A549 (cell line): Measurements from ENCODE around the gene TMEM198. TPM values are rescaled to one million over a fixed set of nuclear protein-coding genes. Genes with fewer than 3 reads are reported as not detected.

Experiments
- ATAC-seq, 2 experiments: fragments of 200-7000 bp in 1 of 2; fragments of >200 bp in 1 of 2; cut with Nextera tagmentation in 1 of 2; cut with Tn5 transposase in 1 of 2; 3 replicates each; pipeline versions ENCODE4 v1.8.0 to v1.9.1; 2018 to 2020; ENCODE audit warnings: mild to moderate bottlenecking in 1 of 2, moderate library complexity in 1 of 2
- CTCF ChIA-PET: fragments of 300-600 bp; sonication (Branson Sonifier 250); formaldehyde crosslinking; extraction: SDS; loops from one replicate; lab custom pipeline; 2021; ENCODE audit warnings: antibody characterized with exemption, inconsistent platforms; lab: Yijun Ruan, JAX
- POLR2A ChIA-PET: fragments of 350-600 bp; formaldehyde crosslinking; extraction: SDS; loops from one replicate; lab custom pipeline; 2021; ENCODE audit warnings: antibody characterized with exemption, inconsistent platforms; lab: Yijun Ruan, JAX
- DNase-seq, 2 experiments: peaks; one replicate each; pipeline versions ENCODE4 v3.0.0 to v3.0.0-alpha.2; 2011 to 2016; ENCODE audit warnings: low read depth in 1 of 2, low spot score in 1 of 2
- FAIRE-seq: peaks from 2 replicates; lab custom pipeline; 2011; peaks lifted over from hg19 to GRCh38; lab: Jason Lieb, UNC
- H3K27ac ChIP-seq, 2 experiments: fragments of >200 bp; sonication (Bioruptor Twin); formaldehyde crosslinking; 3 replicates each; pipeline ENCODE4 v1.5.1; 2016 to 2017
- H3K4me1 ChIP-seq: fragments of >200 bp; sonication (Bioruptor Twin); formaldehyde crosslinking; 3 replicates; pipeline ENCODE4 v1.6.1; 2016
- H3K4me2 ChIP-seq: fragments of >200 bp; sonication (Bioruptor Twin); formaldehyde crosslinking; 3 replicates; pipeline ENCODE4 v1.6.1; 2016
- H3K4me3 ChIP-seq: fragments of >200 bp; sonication (Bioruptor Twin); formaldehyde crosslinking; 3 replicates; pipeline ENCODE4 v1.5.1; 2016
- H3K9me3 ChIP-seq: fragments of >200 bp; sonication (Bioruptor Twin); formaldehyde crosslinking; 3 replicates; pipeline ENCODE4 v1.6.1; 2016
- BCL3 ChIP-seq: fragments of >200 bp; sonication (Bioruptor Twin); formaldehyde crosslinking; IDR thresholded peaks from 3 replicates; pipeline ENCODE4 v1.6.1; 2016
- BHLHE40 ChIP-seq: IDR thresholded peaks from 2 replicates; pipeline ENCODE4 v1.6.1; 2012; ENCODE audit warnings: low read depth, low read length, inconsistent platforms
- CBX8 ChIP-seq: fragments of 200-600 bp; sonication (generic); IDR thresholded peaks from 2 replicates; pipeline ENCODE4 v1.6.1; 2016
- E2F6 ChIP-seq: IDR thresholded peaks from 2 replicates; pipeline ENCODE4 v1.6.1; 2012; ENCODE audit warnings: low read depth, borderline replicate concordance
- EP300 ChIP-seq, 2 experiments: fragments of >200 bp; sonication (Bioruptor Twin); formaldehyde crosslinking; IDR thresholded peaks; 2 replicates in 1 of 2; 3 replicates in 1 of 2; pipeline ENCODE4 v1.6.1; 2016 to 2017
- FOSB ChIP-seq: fragments of 250-450 bp; sonication (Bioruptor Pico); IDR thresholded peaks from 2 replicates; pipeline ENCODE4 v1.5.0; 2020; ENCODE audit warnings: mild to moderate bottlenecking, moderate library complexity
- HOXA7 ChIP-seq: fragments of 250-450 bp; sonication (Bioruptor Pico); IDR thresholded peaks from 2 replicates; pipeline ENCODE4 v1.5.0; 2020; ENCODE audit warnings: mild to moderate bottlenecking, moderate library complexity
- JUN ChIP-seq, 2 experiments: fragments of >200 bp; sonication (Bioruptor Twin); formaldehyde crosslinking; IDR thresholded peaks; 2 replicates in 1 of 2; 3 replicates in 1 of 2; pipeline ENCODE4 v1.6.1; 2016 to 2017
- JUNB ChIP-seq: fragments of >200 bp; sonication (Bioruptor Twin); formaldehyde crosslinking; IDR thresholded peaks from 2 replicates; pipeline ENCODE4 v1.6.1; 2016
- KDM1A ChIP-seq: fragments of 200-600 bp; sonication (generic); IDR thresholded peaks from 2 replicates; pipeline ENCODE4 v1.6.1; 2016; ENCODE audit warnings: low read depth, mild to moderate bottlenecking
- MAFK ChIP-seq: fragments of 450-650 bp; IDR thresholded peaks from 2 replicates; pipeline ENCODE4 v1.6.1; 2014; ENCODE audit not compliant: partially characterized antibody
- MAX ChIP-seq: IDR thresholded peaks from 2 replicates; pipeline ENCODE4 v1.6.1; 2012
- MYC ChIP-seq: IDR thresholded peaks from 2 replicates; pipeline ENCODE4 v1.6.1; 2012; ENCODE audit warnings: mild to moderate bottlenecking, inconsistent platforms, low read length, improper control_type of control experiment, borderline replicate concordance
- NFE2L2 ChIP-seq: fragments of 150-350 bp; conservative IDR thresholded peaks from 2 replicates; pipeline ENCODE4 v1.6.1; 2014; ENCODE audit warnings: low read length
- NR3C1 ChIP-seq: fragments of >200 bp; sonication (Bioruptor Twin); formaldehyde crosslinking; IDR thresholded peaks from 3 replicates; pipeline ENCODE4 v1.6.1; 2017
- PHF8 ChIP-seq: fragments of 200-600 bp; sonication (generic); IDR thresholded peaks from 2 replicates; pipeline ENCODE4 v1.6.1; 2016; ENCODE audit warnings: low read depth, mild to moderate bottlenecking, antibody characterized with exemption, moderate library complexity, borderline replicate concordance
- POLR2A ChIP-seq: IDR thresholded peaks from 2 replicates; pipeline ENCODE4 v1.6.1; 2012; ENCODE audit warnings: mild to moderate bottlenecking, low read length
- RCOR1 ChIP-seq: fragments of 150-350 bp; IDR thresholded peaks from 2 replicates; pipeline ENCODE4 v1.6.1; 2014; ENCODE audit warnings: antibody characterized with exemption, low read length, low read depth
- RFX5 ChIP-seq: fragments of 450-650 bp; IDR thresholded peaks from 2 replicates; pipeline ENCODE4 v1.7.1; 2014; ENCODE audit warnings: antibody characterized with exemption, mild to moderate bottlenecking, moderate library complexity
- SREBF2 ChIP-seq: fragments of 450-650 bp; IDR thresholded peaks from 2 replicates; pipeline ENCODE4 v1.6.1; 2014; ENCODE audit warnings: mild to moderate bottlenecking, moderate library complexity
- TFCP2L1 ChIP-seq: fragments of 250-450 bp; sonication (Bioruptor Pico); IDR thresholded peaks from 2 replicates; pipeline ENCODE4 v1.5.0; 2021; ENCODE audit warnings: mild to moderate bottlenecking
- WGBS: methylation state at CpG from one replicate; pipeline ENCODE4 v1.1.6; 2017; ENCODE audit errors: missing lambda C conversion rate; 5-methylcytosine and 5-hydroxymethylcytosine counted together
- polyA plus RNA-seq, 4 experiments: library from polyadenylated mRNA; depleted of rRNA in 3 of 4; stranded (reverse); fragments of >200 nt; fragmentation: RNase III in 1 of 4; extraction: RNeasy Plus Mini Kit Qiagen cat#74134 plus additional on column Dnase treatment in 1 of 4; gene quantifications; 2 replicates in 3 of 4; 3 replicates in 1 of 4; pipeline ENCODE4 v1.2.3, GENCODE V29; 2011 to 2017
- TF ChIP-seq, protein P1 (sequence below): fragments of >200 bp; sonication (Bioruptor Twin); formaldehyde crosslinking; IDR thresholded peaks from 2 replicates; pipeline ENCODE4 v1.6.1; 2016
- TF ChIP-seq, protein P2 (sequence below): fragments of >200 bp; sonication (Bioruptor Twin); formaldehyde crosslinking; IDR thresholded peaks from 3 replicates; pipeline ENCODE4 v1.5.1; 2016

The TMEM198 gene
- polyA plus RNA-seq, 2 of the 4 experiments (the other 2 are of a cell fraction), result 0.31 to 0.37 TPM

GRCh38 chr2:219569041-219569440 lies 25.2 kb downstream of the TMEM198 start:
- no peak for TF ChIP-seq JUNB
- TF ChIP-seq E2F6, result no peak
- TF ChIP-seq JUN (IDR thresholded peaks at IDR 0.05), result no peak
- TF ChIP-seq KDM1A, result no peak
- no peak for TF ChIP-seq SREBF2
- no peak for TF ChIP-seq RCOR1
- TF ChIP-seq, protein P1, sequence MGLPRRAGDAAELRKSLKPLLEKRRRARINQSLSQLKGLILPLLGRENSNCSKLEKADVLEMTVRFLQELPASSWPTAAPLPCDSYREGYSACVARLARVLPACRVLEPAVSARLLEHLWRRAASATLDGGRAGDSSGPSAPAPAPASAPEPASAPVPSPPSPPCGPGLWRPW, result no peak
- no peak for TF ChIP-seq MYC
- no peak for TF ChIP-seq NFE2L2
- TF ChIP-seq, all 56 proteins: peak for 0
- no peak overlapping the region for H3K27ac ChIP-seq
- peaks cover 14% of the 10 kb centered on the region for H3K4me1 ChIP-seq
- FAIRE-seq (no peak), DNase-seq (no peak), ATAC-seq (no peak)
- CTCF ChIA-PET, result interaction anchor here (0.7 to 1.3 kb wide), 2 partner anchors 9 to 19 kb away, joined by 3 to 6 read pairs; no protein-coding TSS in a partner anchor
- POLR2A ChIA-PET, result no interaction called here
- H3K9me3 ChIP-seq, result no peaks in the 10 kb centered on the region
- 90% methylated on average over 6 of the region's 6 CpGs for WGBS
- H3K4me2 ChIP-seq, result no peak overlapping the region
- no peak overlapping the region for H3K4me3 ChIP-seq

DNA sequence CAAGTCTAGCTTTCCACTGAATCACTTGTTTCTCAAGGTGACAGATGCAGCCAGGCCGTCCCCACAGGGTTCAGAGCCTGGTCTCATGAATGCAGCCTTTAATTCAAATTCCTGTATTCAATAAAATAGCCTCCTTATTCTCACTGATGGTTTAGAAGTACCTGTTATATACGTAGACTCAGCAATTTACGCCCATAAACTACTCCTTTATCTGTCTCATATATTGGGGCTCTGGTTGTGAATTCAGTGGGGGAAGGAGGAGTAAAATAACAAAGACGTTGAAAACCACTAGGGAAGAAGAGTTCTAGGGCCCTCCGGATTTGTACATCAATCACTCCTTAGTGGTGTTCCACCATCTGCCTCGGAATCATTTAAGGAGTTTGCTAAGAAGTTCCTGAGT lies 25.8 kb downstream of the TMEM198 start:
- no peak for FAIRE-seq
- ChIA-PET POLR2A (interaction anchor here (1.6 kb wide), 1 partner anchor 9 kb away, joined by 9 read pairs; no protein-coding TSS in a partner anchor), CTCF (interaction anchor here (1.3 to 7.5 kb wide), 2 partner anchors 9 to 10 kb away, joined by 6 to 50 read pairs; no protein-coding TSS in a partner anchor)
- TF ChIP-seq FOSB (CRISPR knock-in tag), result no peak
- peak; percentile 74 for TF ChIP-seq MAFK
- Histone ChIP-seq H3K4me1 (peaks cover 14% of the 10 kb centered on the region), H3K27ac (no peak overlapping the region), H3K9me3 (no peaks in the 10 kb centered on the region), H3K4me2 (peak overlapping the region; percentile 72), H3K4me3 (no peak overlapping the region)
- DNase-seq, result no peak
- WGBS, result 87% methylated on average over 6 of the region's 6 CpGs
- ATAC-seq, result no peak

- WGBS, result 43% methylated on average over 23 of the region's 95 CpGs
- H3K4me3 ChIP-seq, result peak overlapping the region; percentile 92
- no peak for FAIRE-seq
- TF ChIP-seq HOXA7 (CRISPR knock-in tag) (no peak), EP300 (IDR thresholded peaks at IDR 0.05) (no peak), RFX5 (no peak), CBX8 (no peak), MAX (peak; percentile 57; the same call in 1 of the 2 replicates), POLR2A (peak; percentile 86), JUNB (no peak), JUN (IDR thresholded peaks at IDR 0.05) (peak in 1 of 2 experiments; percentile 37; a peak in 3 of 5 replicates), E2F6 (0 out of 2 replicates have a peak, but pooled peaks have one; percentile 33), BHLHE40 (no peak), BCL3 (0 out of 3 replicates have a peak, but pooled peaks have one; percentile 33), NFE2L2 (no peak), TFCP2L1 (CRISPR knock-in tag) (no peak), PHF8 (no peak), NR3C1 (no peak)
- TF ChIP-seq, protein P2, sequence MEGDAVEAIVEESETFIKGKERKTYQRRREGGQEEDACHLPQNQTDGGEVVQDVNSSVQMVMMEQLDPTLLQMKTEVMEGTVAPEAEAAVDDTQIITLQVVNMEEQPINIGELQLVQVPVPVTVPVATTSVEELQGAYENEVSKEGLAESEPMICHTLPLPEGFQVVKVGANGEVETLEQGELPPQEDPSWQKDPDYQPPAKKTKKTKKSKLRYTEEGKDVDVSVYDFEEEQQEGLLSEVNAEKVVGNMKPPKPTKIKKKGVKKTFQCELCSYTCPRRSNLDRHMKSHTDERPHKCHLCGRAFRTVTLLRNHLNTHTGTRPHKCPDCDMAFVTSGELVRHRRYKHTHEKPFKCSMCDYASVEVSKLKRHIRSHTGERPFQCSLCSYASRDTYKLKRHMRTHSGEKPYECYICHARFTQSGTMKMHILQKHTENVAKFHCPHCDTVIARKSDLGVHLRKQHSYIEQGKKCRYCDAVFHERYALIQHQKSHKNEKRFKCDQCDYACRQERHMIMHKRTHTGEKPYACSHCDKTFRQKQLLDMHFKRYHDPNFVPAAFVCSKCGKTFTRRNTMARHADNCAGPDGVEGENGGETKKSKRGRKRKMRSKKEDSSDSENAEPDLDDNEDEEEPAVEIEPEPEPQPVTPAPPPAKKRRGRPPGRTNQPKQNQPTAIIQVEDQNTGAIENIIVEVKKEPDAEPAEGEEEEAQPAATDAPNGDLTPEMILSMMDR, result peak; percentile 22; the same call in 1 of the 3 replicates
- peaks cover 14% of the 10 kb centered on the region for H3K4me1 ChIP-seq
- CTCF ChIA-PET, result interaction anchor here (0.8 to 7.5 kb wide), 9 partner anchors 8 to 119 kb away, joined by 3 to 50 read pairs (median 4); no protein-coding TSS in a partner anchor
- peak overlapping the region; percentile 72 for H3K4me2 ChIP-seq
- peak; percentile 40 to 59 for DNase-seq
- peak; percentile 69 to 71 for ATAC-seq
- POLR2A ChIA-PET, result interaction anchor here (0.9 to 2.5 kb wide), 3 partner anchors 9 to 28 kb away, joined by 3 to 19 read pairs (median 9); partner anchors contain the start of gene STK11IP
- no peaks in the 10 kb centered on the region for H3K9me3 ChIP-seq
- H3K27ac ChIP-seq, result peak overlapping the region; percentile 82 to 95
These were observed 26.5 kb downstream of the TMEM198 start for GRCh38 chr2:219570194-219570923.
